Left forelimb (tissue), 1 donor: ENCODE results near the gene ST3GAL5.
"Not testable (repeated sequence)": the region's sequence is repeated elsewhere in the genome, so short reads cannot be mapped to it uniquely, and the experiment has no call there.

ENCODE experiments used
- DNase-seq: peaks from one replicate; pipeline ENCODE4 v3.0.0-alpha.2; 2018; ENCODE audit warnings: low spot score

Gene ST3GAL5

DNA sequence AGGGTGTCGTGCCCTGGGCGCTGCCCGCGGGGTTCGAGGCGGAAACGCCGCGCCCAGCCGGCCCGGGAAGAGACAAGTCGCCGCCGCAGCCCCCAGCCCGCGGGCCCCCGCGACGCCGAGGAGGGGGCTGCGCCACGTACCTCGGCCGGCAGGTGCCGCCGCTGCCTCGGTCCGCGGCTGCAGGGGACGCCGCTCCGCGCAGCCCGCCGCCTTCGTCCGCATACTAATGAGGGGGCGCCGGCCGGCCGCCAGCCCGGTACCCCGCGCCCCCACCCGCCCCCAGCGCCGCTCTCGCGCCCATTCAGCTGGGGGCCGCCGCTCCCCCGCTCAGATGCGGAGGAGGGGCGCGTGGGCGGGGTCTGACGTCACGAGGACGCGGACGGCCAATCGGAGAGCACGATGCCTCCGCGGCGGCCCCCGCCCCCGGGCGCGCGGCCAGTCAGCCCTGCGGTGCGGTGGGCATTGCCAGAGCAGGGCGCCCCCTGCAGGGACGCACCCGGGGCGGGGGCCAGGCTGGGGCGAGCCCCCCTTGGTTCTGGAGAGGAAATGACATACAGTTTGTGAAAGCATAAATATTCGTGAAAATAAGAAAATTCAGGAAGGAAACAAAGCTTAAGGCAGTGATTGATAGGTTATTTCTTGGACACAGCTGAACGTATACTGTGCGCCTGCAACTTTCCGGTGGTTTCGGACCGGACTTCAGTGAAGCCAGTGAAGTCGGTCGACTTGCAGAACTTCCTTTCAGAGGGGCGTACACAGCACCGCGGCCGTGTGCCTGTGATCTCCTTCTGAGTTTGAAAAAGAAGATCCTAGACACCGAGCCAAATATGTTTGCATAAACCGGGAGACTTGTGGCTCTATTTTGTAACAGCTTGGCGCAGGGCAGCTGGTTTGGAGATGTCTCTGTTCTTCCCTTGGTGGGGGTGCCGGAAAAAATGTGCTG lies at the start of gene ST3GAL5:
Gene ST3GAL5 (minus strand): TSS at position 307 of the 943 bp plus-strand sequence. CDS start 85 bp downstream, at position 222.
- DNase-seq, result peak; percentile 94

DNA sequence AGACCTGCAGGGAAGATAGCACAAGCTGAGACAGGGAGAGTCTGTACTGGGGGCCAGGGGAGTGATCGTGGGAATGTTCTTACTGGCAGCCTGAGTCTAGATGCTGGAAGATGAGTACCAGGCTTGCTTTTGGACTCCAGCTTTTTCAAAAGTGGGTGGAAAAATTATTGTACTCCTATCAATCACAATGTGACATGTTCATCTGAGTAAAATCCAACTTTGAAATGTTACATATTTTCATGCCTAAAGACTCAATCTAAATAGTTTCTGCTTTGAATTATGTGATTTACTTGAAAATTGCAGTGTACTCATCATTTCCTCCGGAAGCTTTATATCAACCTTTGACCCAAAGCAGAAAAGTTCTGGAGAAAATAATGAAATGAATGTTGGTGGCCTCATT lies 49.7 kb upstream of the ST3GAL5 start:
- DNase-seq, result no peak

DNA sequence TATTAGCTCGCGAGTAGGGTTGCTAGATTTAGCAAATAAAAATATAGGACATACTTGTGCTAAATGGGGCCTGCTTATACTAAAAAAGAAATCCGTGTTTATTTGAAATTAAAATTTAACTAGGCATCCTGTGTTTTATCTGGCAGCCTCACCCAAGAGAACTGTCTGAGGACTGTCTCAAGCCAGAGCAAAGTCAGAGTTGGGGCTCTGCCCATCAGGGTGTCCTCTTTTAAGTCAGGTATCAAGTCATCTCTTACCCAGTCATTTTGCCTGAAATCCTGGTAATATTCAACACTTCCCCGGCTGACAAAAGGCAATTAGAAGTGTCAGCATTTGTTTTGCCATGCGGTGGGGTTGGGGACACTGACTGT lies 48.3 kb upstream of the ST3GAL5 start:
- no peak for DNase-seq

DNA sequence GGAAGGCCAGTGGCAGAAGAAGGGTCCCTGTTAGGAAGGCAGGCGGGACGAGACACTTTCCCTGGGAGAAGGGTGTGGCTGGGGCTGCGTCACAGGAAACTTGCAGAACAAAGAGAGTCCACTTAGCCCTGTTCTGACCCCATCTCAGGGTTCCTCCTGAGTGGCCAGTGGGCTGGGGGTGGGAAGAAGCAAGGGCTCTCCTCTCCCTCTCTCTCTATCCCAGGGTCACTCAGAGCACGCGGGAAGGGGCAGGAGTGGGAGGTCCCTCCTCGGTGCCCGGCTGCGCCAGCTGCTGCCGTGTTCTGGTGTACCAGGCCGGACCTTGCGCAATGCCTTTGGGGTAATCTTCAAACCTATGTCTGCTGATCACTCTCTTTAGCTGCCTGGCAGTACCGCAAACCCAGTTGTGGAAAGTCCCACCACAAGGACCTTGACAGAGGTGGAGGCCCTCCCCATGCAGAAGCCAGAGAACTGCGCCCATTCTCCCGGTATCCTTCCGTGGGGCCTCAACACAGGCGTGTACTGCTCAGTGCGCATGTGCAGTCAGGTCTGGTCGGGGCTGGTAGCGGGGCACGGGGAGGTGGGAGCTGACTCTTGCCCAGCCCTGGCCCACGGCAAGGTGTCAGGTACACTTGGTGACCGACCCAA lies 47.8 kb upstream of the ST3GAL5 start:
- DNase-seq, result no peak

DNA sequence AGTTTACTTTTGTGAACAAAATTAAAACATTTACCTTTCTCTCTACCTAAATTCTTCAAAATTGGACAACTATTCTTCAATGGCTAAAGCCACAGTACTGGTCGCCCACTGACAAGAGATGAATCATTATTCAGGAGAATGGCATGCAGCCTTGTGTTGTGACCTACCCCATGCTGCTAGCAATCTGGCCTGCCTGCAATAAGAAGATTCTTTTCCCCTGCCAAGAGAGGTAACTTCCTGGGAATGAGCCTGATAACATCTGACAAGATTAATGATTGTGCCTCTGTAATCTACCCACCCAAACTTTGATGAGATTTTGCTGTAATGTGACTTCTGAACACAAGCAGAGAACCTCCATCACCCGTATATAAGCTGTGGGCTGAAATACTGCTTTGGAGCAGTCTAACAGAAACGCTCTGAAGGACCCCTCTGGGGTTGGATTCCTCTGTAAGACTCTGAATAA lies 47.0 kb upstream of the ST3GAL5 start:
- DNase-seq, result no peak

DNA sequence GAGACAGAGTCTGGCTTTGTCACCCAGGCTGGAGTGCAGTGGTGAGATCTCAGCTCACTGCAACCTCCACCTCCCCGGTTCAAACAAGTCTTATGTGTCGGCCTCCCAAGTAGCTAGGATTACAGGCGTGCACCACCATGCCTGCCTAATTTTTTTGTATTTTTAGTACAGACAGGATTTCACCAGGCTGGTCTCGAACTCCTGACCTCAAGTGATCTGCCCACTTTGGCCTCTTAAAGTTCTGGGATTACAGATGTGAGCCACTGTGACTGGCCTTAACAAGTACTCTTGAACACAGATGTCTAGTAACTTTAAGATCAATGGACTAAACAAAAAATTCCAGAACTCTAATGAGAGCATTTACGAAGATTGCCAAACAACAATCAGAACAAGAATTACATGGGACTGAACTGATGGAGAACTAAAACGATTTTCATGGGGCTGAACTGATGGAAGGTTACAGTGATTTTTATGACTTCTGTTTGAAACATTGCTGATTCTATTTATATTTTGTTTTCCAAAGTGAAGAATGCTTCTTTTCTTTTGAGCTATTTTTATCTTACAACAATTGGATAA lies 46.5 kb upstream of the ST3GAL5 start:
- no peak for DNase-seq

DNA sequence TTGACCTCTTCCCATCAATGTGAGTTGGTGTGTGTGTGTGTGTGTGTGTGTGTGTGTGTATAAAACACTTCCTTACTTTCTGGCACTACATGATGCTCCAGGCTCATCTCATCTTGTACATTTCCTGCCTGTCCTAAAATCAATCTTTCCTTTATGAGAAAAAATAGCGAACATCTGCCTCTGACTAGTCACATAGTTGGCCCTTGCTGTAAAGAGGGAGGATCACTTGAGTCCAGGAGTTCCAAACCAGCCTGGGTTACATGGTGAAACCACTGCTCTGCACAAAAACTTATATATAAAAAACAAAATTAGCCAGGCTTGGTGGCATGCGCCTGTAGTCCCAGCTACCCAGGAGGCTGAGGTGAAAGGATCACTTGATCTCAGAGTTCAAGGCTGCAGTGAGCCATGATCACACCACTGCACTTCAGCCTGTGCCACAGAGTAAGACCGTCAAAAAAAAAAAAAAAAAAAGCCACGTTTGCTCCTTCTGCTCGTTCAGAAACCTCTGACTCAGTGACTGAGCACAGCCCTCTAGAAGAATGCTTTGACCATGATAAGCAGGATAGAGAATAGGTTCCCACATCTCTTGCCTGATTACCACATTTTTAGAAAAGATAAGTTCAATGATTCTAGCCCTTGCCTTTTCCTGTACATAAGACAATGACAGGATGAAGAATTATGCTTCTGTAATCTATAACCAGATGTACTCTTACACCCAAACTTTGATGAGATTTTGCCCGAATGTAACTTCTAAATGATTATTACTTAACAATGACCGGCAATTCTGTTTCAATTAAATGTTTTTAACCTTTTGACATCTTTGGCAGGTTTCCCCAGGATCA lies 45.2 kb upstream of the ST3GAL5 start:
- no peak for DNase-seq

DNA sequence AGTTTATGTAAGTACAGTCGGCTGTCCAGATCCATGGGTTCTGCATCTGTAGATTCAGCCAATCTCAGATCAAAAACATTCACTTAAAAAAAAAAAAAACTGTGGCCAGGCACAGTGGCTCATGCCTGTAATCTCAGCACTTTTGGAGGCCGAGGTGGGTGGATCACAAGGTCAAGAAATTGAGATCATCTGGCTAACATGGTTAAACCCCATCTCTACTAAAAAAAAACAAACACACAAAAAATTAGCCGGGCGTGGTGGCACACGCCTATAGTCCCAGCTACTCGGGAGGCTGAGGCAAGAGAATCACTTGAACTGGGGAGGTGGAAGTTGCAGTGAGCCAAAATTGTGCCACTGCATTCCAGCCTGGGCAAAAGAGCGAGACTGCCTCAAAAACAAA lies 42.4 kb upstream of the ST3GAL5 start:
- DNase-seq, result not testable (repeated sequence)

DNA sequence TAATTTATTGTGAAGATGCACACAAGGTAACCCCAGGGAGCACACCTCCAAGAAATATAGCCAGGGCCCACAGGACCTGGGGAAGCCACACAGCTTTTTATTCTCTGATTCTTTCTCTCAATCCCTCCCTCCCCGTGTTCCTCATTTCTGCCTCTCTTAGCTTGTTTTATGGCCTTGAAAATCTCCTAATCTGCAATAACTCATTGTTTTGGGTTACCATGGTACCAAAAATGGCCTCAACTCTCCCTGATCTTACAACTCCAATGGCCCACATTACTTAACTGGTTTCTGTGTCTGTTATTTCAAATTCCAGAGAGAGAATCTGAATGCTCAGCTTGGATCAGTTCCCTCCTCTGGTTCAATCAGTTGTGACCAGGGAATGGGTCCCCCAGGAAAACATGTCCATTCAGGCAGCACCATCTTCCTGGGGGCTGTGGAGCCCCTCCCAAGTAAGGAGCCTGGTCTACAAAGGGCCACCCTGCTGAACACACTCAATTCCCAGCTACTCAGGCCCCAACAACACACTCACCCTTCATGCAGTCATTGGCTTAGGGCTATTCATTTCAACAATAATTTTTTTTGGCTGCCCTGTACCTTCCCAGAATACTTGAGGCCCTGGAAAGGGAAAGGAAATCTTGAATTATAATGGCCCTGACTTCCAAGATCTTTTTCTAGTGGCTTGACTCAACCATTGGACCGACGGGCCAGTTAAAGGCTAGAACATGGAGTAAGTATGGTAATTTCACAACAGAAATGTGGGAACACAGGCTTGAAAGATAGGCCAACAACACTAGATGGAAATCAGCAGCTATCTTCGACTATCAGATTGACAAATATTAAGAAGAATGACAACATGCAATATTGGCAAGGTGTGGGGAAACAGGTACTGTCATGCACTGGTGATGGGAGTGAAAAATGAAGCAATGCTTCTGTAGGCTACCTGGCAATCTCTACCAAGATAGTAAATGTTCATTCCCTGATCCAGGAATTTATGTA lies 41.6 kb upstream of the ST3GAL5 start:
- DNase-seq, result no peak

DNA sequence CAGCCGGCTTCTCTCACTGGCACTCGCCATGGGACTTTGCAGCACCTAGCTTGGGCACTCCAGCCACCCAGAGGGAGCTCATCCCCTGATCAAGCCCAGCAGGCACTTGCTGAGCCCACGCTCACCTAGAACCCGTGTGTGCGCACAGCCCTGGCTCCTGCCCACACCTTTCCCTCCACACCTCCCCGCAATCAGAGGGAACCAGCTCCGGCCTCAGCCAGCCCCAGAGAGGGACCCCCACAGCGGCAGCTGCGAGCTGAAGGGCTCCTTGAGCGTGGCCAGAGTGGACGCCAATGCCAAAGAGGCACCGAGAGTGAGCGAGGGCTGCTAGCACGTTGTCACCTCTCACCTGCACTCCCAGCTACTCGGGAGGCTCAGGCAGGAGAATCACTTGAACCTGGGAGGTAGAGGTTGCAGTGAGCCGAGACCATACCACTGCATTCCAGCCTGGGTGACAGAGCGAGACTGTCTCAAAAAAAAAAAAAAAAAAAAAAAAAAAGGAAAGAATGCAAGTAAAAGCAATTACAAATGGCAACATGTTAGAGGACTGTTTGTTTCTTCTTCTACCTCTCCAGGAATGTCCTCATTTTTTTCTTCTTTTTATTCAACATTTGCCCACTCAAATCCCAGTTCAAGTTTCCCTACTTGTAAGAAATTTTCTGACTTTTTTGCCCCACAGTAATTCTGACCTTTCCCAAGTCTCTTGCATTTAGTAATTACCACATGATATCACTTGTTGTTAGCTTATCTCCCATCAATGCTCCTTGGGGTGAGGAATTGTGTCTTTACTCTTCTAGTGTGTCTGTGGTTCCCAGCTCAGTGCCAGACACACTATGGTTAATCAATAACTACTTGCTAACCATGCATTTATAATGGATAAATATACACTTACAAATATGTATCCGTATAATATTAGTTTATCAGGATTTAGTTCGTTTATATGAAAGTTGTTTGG lies 40.6 kb upstream of the ST3GAL5 start:
- no peak for DNase-seq

DNA sequence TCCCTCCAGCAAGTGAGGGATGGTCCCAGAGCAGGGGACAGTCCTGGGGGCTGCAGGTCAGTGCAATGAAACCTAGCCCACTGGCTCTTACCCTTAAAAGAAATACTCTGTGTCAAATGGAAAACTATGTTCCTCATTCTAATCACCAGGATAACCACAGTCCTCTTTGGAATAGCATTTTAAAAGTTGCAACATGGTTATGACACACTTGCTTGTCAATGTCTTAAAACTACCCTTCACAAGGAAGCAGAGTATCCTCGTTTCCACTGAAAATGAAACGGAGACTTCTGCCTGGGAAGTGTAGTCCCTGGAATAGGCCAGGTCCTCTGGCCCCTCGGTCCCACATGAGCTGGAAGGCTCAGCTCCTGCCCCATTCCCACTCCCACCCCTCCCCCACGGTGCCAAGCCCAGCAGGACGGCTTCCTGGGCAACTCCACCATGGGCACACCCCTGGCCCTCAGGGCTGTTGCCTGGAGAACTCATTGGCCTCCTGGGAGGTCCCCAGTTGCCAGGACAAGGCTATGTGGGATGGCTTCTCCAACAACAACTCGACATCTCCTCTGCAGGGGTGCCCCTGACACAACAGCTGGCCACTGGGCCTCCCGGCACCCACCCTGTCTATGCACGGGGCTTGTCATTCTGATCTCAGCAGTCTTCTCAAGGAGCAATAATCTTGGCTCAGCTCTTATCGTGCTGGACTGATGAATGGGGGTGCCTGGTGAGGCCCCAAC lies 38.3 kb upstream of the ST3GAL5 start:
- DNase-seq, result no peak

DNA sequence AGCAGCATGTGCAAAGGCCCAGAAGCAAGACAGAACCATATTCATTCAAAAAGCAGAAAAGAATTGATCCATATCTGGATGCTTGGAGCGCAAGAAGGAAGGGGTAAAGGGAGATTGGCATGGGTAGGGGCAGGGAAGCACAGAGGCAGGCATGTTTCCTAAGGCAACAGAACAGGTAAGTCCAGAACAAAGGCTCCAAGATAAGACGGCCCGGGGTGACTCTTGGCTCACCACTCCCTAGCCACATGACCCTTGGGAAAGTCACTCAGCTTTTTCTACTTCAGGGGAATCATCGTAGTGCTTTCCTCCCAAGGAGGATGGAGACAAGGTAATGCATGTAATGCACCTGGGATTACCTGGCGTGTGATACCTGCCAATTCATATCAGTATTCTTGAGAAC lies 37.7 kb upstream of the ST3GAL5 start:
- DNase-seq, result no peak

DNA sequence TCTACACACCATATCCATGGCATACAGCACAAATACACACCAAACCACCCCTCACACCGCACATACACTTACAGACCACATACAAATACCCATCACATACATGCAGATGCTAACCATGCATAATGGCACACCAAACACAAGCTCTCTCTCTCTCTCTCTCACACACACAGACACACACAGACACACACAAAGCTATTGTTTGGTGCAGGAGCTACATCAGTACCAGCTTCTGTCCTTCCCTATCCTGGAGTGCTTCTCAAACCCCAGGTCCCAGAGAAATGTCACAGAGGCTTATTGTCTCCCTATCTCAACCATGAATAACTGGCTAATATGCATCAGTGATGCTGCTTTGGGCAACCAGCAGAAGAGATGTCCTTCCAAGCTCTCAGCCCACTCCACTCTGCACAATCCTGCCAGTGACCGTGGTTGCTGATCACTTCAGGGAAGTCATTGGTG lies 36.5 kb upstream of the ST3GAL5 start:
- DNase-seq, result no peak

DNA sequence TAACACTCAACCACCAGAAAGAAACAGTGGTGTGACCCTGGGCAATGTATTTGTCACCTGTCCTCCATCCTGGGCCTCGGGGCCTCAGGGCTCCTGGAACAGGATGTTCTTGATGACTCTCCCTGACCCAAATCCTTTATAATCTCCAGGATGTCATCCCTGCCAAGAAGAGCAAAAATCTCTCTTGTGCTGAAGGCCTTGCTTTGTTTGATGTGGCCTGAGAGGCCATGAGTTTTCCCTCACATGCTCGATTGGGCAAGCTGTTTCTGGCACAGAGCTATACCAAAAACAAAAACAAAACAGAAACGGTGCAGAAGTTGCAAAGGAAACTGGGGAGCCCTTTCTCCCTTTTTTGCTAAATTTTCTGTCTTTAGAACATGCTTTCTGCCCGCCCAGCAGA lies 35.7 kb upstream of the ST3GAL5 start:
- DNase-seq, result no peak

DNA sequence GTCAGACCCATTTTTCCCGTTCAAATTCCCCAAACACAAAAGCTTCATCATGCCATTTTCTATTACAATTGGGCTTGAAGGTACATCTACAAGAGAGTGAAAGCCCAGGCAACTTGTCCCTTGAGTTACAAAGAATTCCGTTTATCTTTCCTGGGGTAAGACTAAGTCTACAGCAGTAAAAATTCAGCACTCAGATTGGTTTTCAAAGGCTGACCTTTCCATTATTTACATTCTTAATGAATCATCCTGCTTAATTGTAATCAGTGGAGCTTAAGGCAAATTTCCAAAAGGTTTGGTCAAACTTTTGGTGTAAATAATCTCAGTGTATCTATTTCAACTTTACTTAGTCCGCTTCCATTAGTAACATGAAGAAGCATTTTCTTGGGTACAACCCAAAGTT lies 33.4 kb upstream of the ST3GAL5 start:
- DNase-seq, result no peak

DNA sequence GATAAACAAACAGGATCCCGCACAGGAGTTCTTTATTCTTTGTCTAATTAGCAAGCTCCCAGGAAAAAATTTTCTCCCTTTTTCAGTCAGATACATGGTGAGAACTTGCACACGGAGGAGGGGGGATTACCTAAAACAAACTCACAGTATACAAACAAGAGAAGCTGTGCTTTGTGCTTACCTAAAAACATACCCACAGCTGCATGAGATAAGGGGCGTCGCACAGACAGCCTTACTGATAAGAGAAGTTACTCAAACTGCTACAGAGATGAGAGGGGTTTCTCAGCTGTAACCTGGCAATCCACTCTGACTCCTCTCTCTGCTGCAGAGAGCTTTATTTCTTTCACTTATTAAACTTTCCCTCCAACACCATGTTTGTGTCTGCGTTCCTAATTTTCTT lies 32.9 kb upstream of the ST3GAL5 start:
- DNase-seq, result no peak

DNA sequence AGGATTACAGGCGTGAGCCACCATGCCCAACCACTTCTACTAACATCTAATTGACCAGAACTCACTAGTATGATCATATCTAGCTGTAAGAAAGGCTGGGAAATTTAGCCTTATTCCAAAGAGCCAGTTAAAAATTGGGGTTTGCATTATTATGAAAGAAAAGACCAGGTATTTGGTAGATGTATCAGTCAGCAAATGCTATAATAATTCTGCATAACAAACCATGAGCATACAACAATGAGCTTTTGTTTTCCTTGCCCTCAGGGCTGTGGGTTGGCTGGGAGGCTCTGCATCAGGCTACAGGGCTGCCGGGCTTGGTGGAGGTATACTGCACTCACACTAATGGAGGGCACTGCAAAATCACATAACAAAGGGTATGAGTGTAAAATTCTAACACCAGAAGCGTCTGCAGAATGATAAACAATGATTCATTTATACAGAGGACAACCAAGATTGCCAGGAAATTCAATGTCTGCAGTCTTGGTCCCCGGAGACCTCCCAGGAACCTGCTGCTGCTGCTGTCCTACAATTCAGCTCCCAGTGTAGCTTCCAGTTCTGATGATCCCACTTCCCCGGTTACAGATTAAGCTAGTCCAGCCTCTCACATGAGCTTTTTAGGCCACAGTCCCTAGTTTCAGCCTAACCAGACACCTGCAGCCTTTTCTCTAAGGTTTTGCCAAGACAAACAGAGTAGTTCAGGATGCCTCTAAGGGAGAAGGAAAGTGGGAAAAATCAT lies 32.2 kb upstream of the ST3GAL5 start:
- no peak for DNase-seq
